T1000 (cell line): ENCODE data around the gene NUDT8.
"Not testable (repeated sequence)": the region's sequence is repeated elsewhere in the genome, so short reads cannot be mapped to it uniquely, and the experiment has no call there.

ENCODE experiments used
- DNase-seq: peaks from one replicate; lab custom pipeline; 2025; ENCODE audit warnings: mixed read lengths; lab: John Stamatoyannopoulos, UW

The NUDT8 gene

GRCh38 chr11:67611704-67612587, 17.8 kb downstream of the NUDT8 start:
- no peak for DNase-seq

DNA sequence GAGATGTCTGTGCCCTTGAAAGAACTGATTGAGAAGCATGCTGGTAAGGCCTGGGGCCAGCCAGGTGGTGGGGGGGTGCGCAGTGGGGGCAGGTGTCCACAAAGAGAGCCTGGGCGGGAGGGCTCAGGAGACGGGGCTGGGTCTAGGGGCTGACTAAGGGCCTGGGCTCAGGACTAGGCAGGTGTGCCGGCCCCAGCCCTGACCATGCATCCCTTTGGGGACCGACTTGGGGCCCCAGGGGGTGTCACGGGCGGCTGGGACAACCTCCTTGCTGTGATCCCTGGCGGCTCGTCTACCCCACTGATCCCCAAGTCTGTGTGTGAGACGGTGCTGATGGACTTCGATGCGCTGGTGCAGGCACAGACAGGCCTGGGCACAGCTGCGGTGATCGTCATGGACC, 18.6 kb downstream of the NUDT8 start:
- DNase-seq: no peak

GRCh38 chr11:67610302-67610868, 19.4 kb downstream of the NUDT8 start:
- no peak for DNase-seq

GRCh38 chr11:67609316-67609715, 20.4 kb downstream of the NUDT8 start:
- DNase-seq: no peak

DNA sequence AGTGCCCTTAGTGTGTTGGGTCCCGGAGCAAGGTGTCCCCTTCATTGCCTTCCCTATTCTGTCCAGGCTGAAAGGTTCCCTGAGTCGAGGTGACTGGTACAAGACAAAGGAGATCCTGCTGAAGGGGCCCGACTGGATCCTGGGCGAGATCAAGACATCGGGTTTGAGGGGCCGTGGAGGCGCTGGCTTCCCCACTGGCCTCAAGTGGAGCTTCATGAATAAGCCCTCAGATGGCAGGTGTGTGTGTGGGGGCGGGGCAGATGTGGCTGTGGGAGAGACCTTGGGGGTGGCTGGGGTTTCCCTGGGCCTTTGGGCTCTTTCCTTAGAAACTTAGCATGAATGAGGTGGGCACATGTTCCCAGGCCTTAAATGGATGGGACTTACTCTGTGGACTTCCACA, 21.3 kb downstream of the NUDT8 start:
- DNase-seq: no peak

DNA sequence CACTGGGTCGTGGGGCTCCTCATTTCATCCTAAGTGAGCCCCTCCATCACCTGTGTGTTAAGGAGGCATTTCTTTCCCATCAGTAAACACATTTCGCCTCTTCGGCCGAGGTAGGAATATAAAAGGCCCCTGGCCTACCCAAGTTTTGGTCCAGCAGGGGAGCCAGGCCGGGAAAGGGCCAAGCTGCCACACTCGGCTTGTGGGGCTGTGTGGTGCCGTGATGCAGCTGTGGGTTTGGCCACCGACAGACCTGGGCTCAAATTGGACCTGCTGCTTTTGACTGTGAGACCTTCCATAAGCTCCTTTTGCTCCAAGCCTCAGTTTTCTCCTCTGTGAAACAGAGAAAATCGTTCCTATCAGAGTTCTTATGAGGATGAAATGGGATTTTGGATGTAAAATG, 22.2 kb downstream of the NUDT8 start:
- DNase-seq: no peak

- DNase-seq: peak; percentile 83
Observed at GRCh38 chr11:67606492-67607295, 23.0 kb downstream of the NUDT8 start, which contains the start of gene NDUFV1. NDUFV1 (plus strand) TSS chr11:67606936; CDS start chr11:67607005, 69 bp downstream.

DNA sequence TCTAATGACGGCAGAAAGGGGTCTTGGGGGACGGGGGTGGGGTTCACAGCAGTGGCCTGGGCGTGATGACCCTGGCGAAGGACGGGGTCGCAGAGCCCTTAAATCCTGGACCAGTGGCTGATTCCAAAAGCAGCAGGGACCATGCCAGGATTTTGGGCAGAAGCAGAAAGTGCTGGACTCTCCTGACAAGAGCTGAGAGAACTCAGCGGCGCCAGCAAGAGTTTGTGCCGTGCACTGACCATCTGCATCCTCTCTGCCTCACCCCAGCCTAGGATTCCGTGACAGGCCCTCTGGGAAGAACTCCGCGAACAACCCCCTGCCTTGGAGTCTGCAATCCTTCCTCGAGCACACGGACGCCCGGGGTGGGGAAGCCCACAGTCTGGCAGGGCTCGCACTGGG, 23.6 kb downstream of the NUDT8 start:
- no peak for DNase-seq

- no peak for DNase-seq
Observed at GRCh38 chr11:67605231-67606011, 24.3 kb downstream of the NUDT8 start.

DNA sequence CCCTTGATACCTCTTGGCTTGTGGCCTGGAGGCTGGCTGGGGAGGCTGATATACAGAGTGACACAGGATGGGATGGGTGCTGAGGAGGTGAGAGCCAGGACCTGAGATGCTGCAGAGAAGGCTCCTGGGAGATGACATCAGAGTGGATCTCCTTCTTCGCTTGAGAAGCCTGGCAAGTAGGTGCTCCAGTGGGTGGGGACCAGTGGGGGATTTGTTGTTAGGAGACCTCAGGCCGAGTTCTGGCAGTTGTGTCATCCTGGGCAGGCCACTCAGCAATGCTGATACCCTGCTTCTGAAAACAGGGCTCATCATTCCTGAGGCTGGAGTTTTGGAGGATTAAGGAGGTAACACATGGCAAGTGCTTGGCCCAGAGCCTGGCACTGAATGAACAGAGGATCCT, 24.9 kb downstream of the NUDT8 start:
- no peak for DNase-seq

- DNase-seq: not testable (repeated sequence)
Observed at GRCh38 chr11:67604119-67604518, 25.6 kb downstream of the NUDT8 start.

DNA sequence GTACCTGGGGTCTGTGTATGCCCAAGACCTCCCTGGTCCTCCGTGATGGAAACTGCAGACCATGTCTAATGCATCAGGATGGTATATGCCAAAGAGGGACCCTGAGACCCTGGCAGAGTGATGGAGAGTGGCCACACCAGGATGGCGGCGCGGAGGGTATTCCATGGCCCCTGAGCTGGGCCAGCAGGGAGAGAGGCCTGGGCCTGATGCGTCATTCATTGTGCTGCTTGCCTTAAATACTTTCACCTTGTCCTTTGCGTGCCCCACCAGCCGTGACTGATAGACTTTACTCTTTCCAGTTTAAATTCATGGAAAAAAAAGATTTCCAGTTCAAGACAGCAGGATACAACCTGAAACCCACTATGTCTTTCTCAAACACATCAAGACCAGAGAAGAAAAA, 28.6 kb downstream of the NUDT8 start:
- no peak for DNase-seq

- DNase-seq: no peak
Observed at GRCh38 chr11:67600324-67601029, 29.3 kb downstream of the NUDT8 start.

GRCh38 chr11:67599149-67599548, 30.6 kb downstream of the NUDT8 start:
- no peak for DNase-seq

- DNase-seq: not testable (repeated sequence)
Observed at GRCh38 chr11:67597963-67598362, 31.8 kb downstream of the NUDT8 start.

DNA sequence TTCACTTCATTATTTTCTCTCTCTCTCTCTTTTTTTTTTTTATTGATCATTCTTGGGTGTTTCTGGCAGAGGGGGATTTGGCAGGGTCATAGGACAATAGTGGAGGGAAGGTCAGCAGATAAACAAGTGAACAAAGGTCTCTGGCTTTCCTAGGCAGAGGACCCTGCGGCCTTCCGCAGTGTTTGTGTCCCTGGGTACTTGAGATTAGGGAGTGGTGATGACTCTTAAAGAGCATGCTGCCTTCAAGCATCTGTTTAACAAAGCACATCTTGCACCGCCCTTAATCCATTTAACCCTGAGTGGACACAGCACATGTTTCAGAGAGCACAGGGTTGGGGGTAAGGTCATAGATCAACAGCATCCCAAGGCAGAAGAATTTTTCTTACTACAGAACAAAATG, 32.3 kb downstream of the NUDT8 start:
- not testable (repeated sequence) for DNase-seq

DNA sequence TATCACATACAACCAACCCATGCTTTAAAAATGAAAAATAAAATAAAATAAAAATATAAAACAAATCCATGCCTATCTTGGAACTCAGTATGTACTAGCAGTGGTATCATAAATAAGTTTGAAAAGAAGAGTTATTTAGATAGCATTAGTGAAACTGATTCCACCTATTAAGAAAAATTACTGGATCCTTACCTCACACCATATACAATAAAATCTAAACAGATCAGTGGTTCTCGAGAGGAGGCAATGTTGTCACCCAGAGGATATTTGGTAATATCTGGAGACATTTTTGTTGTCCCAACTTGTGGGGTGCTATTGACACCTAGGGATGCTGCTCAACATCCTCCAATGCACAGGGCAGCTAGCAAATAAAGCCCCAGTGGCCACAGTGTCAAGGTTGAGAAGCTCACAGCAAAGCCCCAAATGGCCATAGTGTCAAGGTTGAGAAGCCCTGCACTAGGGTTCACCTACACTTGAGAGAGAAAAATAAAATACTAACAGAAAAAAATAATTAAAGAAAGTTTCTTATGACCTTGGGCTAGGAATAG, 32.9 kb downstream of the NUDT8 start:
- no peak for DNase-seq

GRCh38 chr11:67594480-67594879, 35.3 kb downstream of the NUDT8 start:
- no peak for DNase-seq

GRCh38 chr11:67593565-67593905, 36.2 kb downstream of the NUDT8 start:
- DNase-seq: no peak

- no peak for DNase-seq
Observed at GRCh38 chr11:67592880-67593564, 36.7 kb downstream of the NUDT8 start.
